Naive B cell (primary cell): ENCODE measurements around the gene FCRLA. TPM values are rescaled to one million over a fixed set of nuclear protein-coding genes. Genes with fewer than 3 reads are reported as not detected.

Experiments used
- ATAC-seq, 2 donors: fragments of 150-1000 bp; cut with Tn5 transposase; 2 replicates each; pipeline ENCODE4 v1.10.0; 2021; ENCODE audit warnings: low read depth in 2 of 2, mild to moderate bottlenecking in 2 of 2, moderate library complexity in 2 of 2
- DNase-seq: peaks from one replicate; pipeline ENCODE4 v3.0.0; 2022
- H3K27ac Mint-ChIP-seq, 6 donors: one replicate each; pipeline ENCODE4 v1.8.0; 2020 to 2022; ENCODE audit warnings: mild to moderate bottlenecking in 6 of 6, mixed read lengths in 6 of 6, moderate library complexity in 5 of 6, inconsistent platforms in 2 of 6
- H3K27me3 Mint-ChIP-seq, 3 donors: one replicate each; pipeline ENCODE4 v1.8.0; 2021 to 2022; ENCODE audit warnings: mixed read lengths in 3 of 3, mild to moderate bottlenecking in 1 of 3
- H3K36me3 Mint-ChIP-seq, 2 donors: one replicate each; pipeline ENCODE4 v1.8.0; 2020 to 2022; ENCODE audit warnings: mixed read lengths in 2 of 2, inconsistent platforms in 1 of 2, mild to moderate bottlenecking in 1 of 2
- H3K4me1 Mint-ChIP-seq, 3 donors: one replicate each; pipeline ENCODE4 v1.8.0; 2020 to 2022; ENCODE audit warnings: mixed read lengths in 3 of 3, inconsistent platforms in 1 of 3, mild to moderate bottlenecking in 1 of 3, moderate library complexity in 1 of 3
- H3K4me3 Mint-ChIP-seq, 8 donors: one replicate each; pipeline ENCODE4 v1.8.0; 2020 to 2022; ENCODE audit warnings: mild to moderate bottlenecking in 8 of 8, mixed read lengths in 8 of 8, moderate library complexity in 8 of 8, inconsistent platforms in 2 of 8
- H3K9me3 Mint-ChIP-seq, 7 donors: one replicate each; pipeline ENCODE4 v1.8.0; 2020 to 2022; ENCODE audit warnings: mixed read lengths in 7 of 7, mild to moderate bottlenecking in 5 of 7, inconsistent platforms in 2 of 7, moderate library complexity in 1 of 7
- polyA plus RNA-seq, 6 donors: library from polyadenylated mRNA; unstranded; fragments of 300-500 nt; fragmentation: Illumina TruSeq; gene quantifications; one replicate each; pipeline ENCODE4 v1.2.3, GENCODE V29; 2021; ENCODE audit warnings: low read depth in 6 of 6

Gene FCRLA
- polyA plus RNA-seq, 6 donors from 2014 or later: 625 to 1,343 (median 750) TPM

- Mint-ChIP-seq H3K27me3 (peaks cover 8 to 21% (median 19%) of the 10 kb centered on the region in 3 donors), H3K27ac (peak within 1 kb of the TSS; percentile 88 to 98 (median 94)), H3K4me1 (peaks cover 21 to 38% (median 27%) of the 10 kb centered on the region in 3 donors), H3K9me3 (peaks cover 0 to 2% (median 0%) of the 10 kb centered on the region in 7 donors), H3K4me3 (peak within 1 kb of the TSS; percentile 94 to 100 (median 98)), H3K36me3 (peaks cover 10 to 13% of the 10 kb centered on the region in 2 donors)
- ATAC-seq (peak; percentile 96 to 98), DNase-seq (peak; percentile 87)
These were observed 42.7 kb downstream of the FCRLA start, which contains the start of gene DUSP12 for GRCh38 chr1:161749509-161750407. DUSP12 (plus strand) TSS chr1:161749786; CDS start chr1:161749802, 16 bp downstream.

- H3K27ac Mint-ChIP-seq: peak overlapping the region in 5 of 6 donors; percentile 17 to 86 (median 73)
- DNase-seq (peak; percentile 33), ATAC-seq (peak; percentile 40 to 46)
- H3K36me3 Mint-ChIP-seq: no peaks in the 10 kb centered on the region
- H3K9me3 Mint-ChIP-seq: no peaks in the 10 kb centered on the region
- no peaks in the 10 kb centered on the region for H3K27me3 Mint-ChIP-seq
- peak overlapping the region; percentile 37 to 87 (median 67) for H3K4me3 Mint-ChIP-seq
- H3K4me1 Mint-ChIP-seq: peaks cover 21 to 43% (median 29%) of the 10 kb centered on the region in 3 donors
These were observed 56.6 kb downstream of the FCRLA start for GRCh38 chr1:161763522-161764098.

Other genes starting within 250 kb of the FCRLA start
- gene FCGR2A, start 201.8 kb upstream of the FCRLA start, polyA plus RNA-seq: 1 to 10 TPM in 4 of 6 donors, under 1 TPM in 2; 0.23 to 5.0 (median 1.4) TPM
- gene HSPA6, start 182.7 kb upstream of the FCRLA start, polyA plus RNA-seq: under 1 TPM in 2 of 6 donors, not detected in 4; 0.12 to 0.13 TPM
- 1 to 10 TPM in 4 of 6 donors, under 1 TPM in 2; 0.33 to 3.1 (median 1.3) TPM for gene FCGR3A, start 157.4 kb upstream of the FCRLA start, polyA plus RNA-seq
- gene FCGR3B, start 76.1 kb upstream of the FCRLA start, polyA plus RNA-seq: 1 to 10 TPM in 3 of 6 donors, under 1 TPM in 1, not detected in 2; 0.27 to 9.4 (median 1.1) TPM
- gene FCGR2B, start 44.1 kb upstream of the FCRLA start, polyA plus RNA-seq: 100 to 1,000 TPM; 232 to 404 (median 304) TPM
- 1 to 10 TPM; 3.9 to 7.3 (median 5.3) TPM for gene FCRLB, start 14.3 kb downstream of the FCRLA start, polyA plus RNA-seq
- gene DUSP12, start 42.6 kb downstream of the FCRLA start, polyA plus RNA-seq: 100 to 1,000 TPM in 1 of 6 donors, 10 to 100 TPM in 5; 58.2 to 109 (median 66.5) TPM
- 10 to 100 TPM; 12.0 to 15.3 (median 14.3) TPM for gene ATF6, start 59.1 kb downstream of the FCRLA start, polyA plus RNA-seq